GM19043 (cell line): ENCODE results near the gene ARFGAP3.
"Not testable (repeated sequence)": the region's sequence is repeated elsewhere in the genome, so short reads cannot be mapped to it uniquely, and the experiment has no call there.

ENCODE experiments used
- ATAC-seq: cut with Tn5 transposase; IDR thresholded peaks from one replicate; pipeline ENCODE4 v1.9.1; 2021; ENCODE audit warnings: low read depth; ENCODE audit not compliant: unreplicated experiment

Gene ARFGAP3

GRCh38 chr22:42799061-42799460, 58.0 kb downstream of the ARFGAP3 start:
- no peak for ATAC-seq

- ATAC-seq: no peak
Measured at GRCh38 chr22:42797011-42797410, 60.1 kb downstream of the ARFGAP3 start.

GRCh38 chr22:42796081-42796480, 61.0 kb downstream of the ARFGAP3 start:
- no peak for ATAC-seq

- ATAC-seq: no peak
Measured at GRCh38 chr22:42794551-42795510, 62.2 kb downstream of the ARFGAP3 start.

- ATAC-seq: no peak
Measured at GRCh38 chr22:42793848-42794405, 63.1 kb downstream of the ARFGAP3 start.

- no peak for ATAC-seq
Measured at GRCh38 chr22:42792909-42793847, 63.9 kb downstream of the ARFGAP3 start.

- ATAC-seq: no peak
Measured at GRCh38 chr22:42792453-42792908, 64.6 kb downstream of the ARFGAP3 start.

GRCh38 chr22:42791721-42792452, 65.2 kb downstream of the ARFGAP3 start:
- ATAC-seq: no peak

- ATAC-seq: no peak
Measured at GRCh38 chr22:42788466-42788865, 68.6 kb downstream of the ARFGAP3 start.

GRCh38 chr22:42788021-42788420, 69.1 kb downstream of the ARFGAP3 start:
- no peak for ATAC-seq

- ATAC-seq: no peak
Measured at GRCh38 chr22:42787357-42787736, 69.7 kb downstream of the ARFGAP3 start.

- no peak for ATAC-seq
Measured at GRCh38 chr22:42786606-42787356, 70.3 kb downstream of the ARFGAP3 start.

- no peak for ATAC-seq
Measured at GRCh38 chr22:42785706-42786499, 71.2 kb downstream of the ARFGAP3 start.

GRCh38 chr22:42782306-42782705, 74.8 kb downstream of the ARFGAP3 start:
- ATAC-seq: not testable (repeated sequence)

GRCh38 chr22:42780070-42780540, 77.0 kb downstream of the ARFGAP3 start:
- ATAC-seq: no peak

GRCh38 chr22:42777126-42777525, 79.9 kb downstream of the ARFGAP3 start:
- ATAC-seq: no peak

- ATAC-seq: no peak
Measured at GRCh38 chr22:42773167-42773566, 83.9 kb downstream of the ARFGAP3 start.

- ATAC-seq: no peak
Measured at GRCh38 chr22:42772647-42773046, 84.4 kb downstream of the ARFGAP3 start.
